Measurements from ENCODE around the gene CARMIL1. TPM values are rescaled to one million over a fixed set of nuclear protein-coding genes. Genes with fewer than 3 reads are reported as not detected.
A peak's percentile ranks its signal among the peaks of the same experiment; 100 is the strongest.

Gene CARMIL1
- total RNA-seq, 4 donors from 2014 or later: 11.8 to 23.2 (median 17.1) TPM

GRCh38 chr6:25352285-25352684 is 73.1 kb downstream of the CARMIL1 start:
- H3K27me3 ChIP-seq: no peaks in the 10 kb centered on the region
- H3K4me1 ChIP-seq: no peaks in the 10 kb centered on the region
- H3K27ac ChIP-seq: no peak overlapping the region
- H3K36me3 ChIP-seq: no peaks in the 10 kb centered on the region
- intact Hi-C loops (cut with DNase I; ENCODE audit: low total_unique reads): no loop called here
- no peaks in the 10 kb centered on the region for H3K9me3 ChIP-seq
- DNase-seq: no peak
- TF ChIP-seq CTCF (IDR thresholded peaks at IDR 0.05): no peak
- no peak for TF ChIP-seq POLR2A (IDR thresholded peaks at IDR 0.05)
- no peak overlapping the region for H3K4me3 ChIP-seq

DNA sequence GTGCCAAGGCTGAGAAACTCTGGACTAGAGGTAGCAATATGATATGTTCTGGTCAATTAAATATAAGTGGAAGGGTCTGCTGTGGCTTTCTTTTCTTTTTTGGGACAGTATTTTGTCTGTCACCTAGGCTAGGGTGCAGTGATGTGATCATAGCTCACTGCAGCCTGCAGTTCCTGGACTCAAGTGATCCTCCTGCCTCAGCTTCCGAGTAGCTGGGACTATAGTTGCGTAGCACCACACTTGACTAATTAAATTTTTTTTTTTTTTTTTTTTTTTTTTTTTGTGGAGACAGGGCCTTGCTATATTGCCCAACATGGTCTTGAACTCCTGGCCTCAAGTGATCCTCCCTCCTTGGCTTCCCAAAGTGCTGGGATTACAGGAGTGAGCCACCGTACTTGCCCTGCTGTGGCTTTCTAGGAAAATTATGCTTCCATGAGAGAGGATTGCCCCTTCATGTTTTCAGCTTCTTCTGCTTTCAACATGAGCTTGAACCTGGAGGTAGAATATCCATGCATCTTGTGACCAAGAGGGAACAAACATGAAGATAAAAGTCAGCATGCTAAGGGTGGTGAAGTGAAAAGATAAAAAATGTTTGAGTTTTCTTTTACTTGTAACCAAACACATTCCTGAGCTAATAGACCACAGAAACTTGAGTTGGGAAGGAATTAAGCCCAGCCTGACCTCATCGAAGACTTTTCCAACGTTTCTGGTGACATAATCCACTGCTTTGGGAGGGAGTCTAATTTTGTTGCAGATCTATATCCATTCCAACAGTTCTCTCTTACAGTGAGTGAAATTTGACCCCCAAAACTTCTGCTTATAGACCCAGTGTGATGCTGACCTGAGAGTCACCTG is 75.1 kb downstream of the CARMIL1 start:
- Histone ChIP-seq H3K9me3 (no peaks in the 10 kb centered on the region), H3K4me1 (peaks cover 0 to 6% of the 10 kb centered on the region in 2 donors), H3K27me3 (no peaks in the 10 kb centered on the region), H3K36me3 (no peaks in the 10 kb centered on the region), H3K27ac (no peak overlapping the region), H3K4me3 (no peak overlapping the region)
- TF ChIP-seq POLR2A (IDR thresholded peaks at IDR 0.05): no peak
- TF ChIP-seq CTCF (IDR thresholded peaks at IDR 0.05): no peak
- intact Hi-C loops (cut with DNase I; ENCODE audit: low total_unique reads): no loop called here
- no peak for DNase-seq

- DNase-seq: peak; percentile 48 to 51
- no peak overlapping the region for H3K4me3 ChIP-seq
Measured at GRCh38 chr6:25359191-25359861, 80.2 kb downstream of the CARMIL1 start.

DNA sequence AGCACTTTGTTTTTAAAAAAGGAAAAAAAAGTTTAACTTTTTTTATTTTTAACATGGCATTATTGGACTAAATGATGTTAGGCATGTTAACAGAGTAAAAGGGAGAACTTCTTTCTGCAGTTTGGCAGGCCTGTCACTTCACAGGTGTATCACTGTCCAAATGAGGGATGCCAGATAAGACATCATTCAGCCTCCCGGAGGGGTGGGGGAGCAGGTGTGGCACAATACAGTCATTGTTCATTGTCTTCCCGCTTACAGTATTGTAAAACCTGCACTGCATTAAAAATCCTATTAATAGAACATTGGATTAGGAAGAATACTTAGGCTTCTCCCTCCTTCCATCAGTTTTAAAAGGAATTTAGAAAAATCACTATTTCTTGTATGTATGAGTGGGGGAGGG is 80.7 kb downstream of the CARMIL1 start:
- H3K27me3 ChIP-seq: no peaks in the 10 kb centered on the region
- intact Hi-C loops (cut with DNase I; ENCODE audit: low total_unique reads): no loop called here
- no peak overlapping the region for H3K4me3 ChIP-seq
- H3K9me3 ChIP-seq: no peaks in the 10 kb centered on the region
- no peak for DNase-seq
- TF ChIP-seq CTCF (IDR thresholded peaks at IDR 0.05): no peak
- no peak for TF ChIP-seq POLR2A (IDR thresholded peaks at IDR 0.05)
- H3K36me3 ChIP-seq: no peaks in the 10 kb centered on the region
- peaks cover 0 to 6% of the 10 kb centered on the region in 2 donors for H3K4me1 ChIP-seq
- no peak overlapping the region for H3K27ac ChIP-seq

More at GRCh38 chr6:25359191-25359861, 80.2 kb downstream of the CARMIL1 start:
- Histone ChIP-seq H3K9me3 (no peaks in the 10 kb centered on the region), H3K27me3 (no peaks in the 10 kb centered on the region), H3K4me1 (peaks cover 0 to 6% of the 10 kb centered on the region in 2 donors), H3K27ac (peak overlapping the region; percentile 26 to 61), H3K36me3 (no peaks in the 10 kb centered on the region)
- intact Hi-C loops (cut with DNase I; ENCODE audit: low total_unique reads): no loop called here
- TF ChIP-seq CTCF (IDR thresholded peaks at IDR 0.05) (no peak), POLR2A (IDR thresholded peaks at IDR 0.05) (no peak)

DNA sequence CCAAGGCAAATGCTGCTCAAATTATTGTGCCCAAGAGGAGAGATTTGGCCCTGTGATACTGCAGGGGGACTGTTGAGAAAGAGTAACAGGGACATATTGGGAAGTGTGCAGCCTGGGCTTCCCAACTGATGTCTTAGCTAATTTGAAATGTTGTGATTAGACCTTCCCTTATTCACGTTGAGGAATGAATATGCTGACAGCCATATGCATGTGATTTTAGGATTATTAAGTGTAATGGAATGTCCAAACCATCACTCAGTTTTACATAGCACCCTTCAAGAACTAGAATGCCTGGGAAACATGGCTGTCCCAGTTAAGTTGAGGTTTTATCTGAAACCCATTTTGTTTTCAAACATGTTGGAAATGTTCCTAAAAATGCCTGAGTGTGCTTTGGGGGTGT is 81.4 kb downstream of the CARMIL1 start:
- TF ChIP-seq CTCF (IDR thresholded peaks at IDR 0.05) (no peak), POLR2A (IDR thresholded peaks at IDR 0.05) (no peak)
- Histone ChIP-seq H3K36me3 (no peaks in the 10 kb centered on the region), H3K4me1 (peaks cover 0 to 6% of the 10 kb centered on the region in 2 donors), H3K27ac (no peak overlapping the region), H3K27me3 (no peaks in the 10 kb centered on the region), H3K9me3 (no peaks in the 10 kb centered on the region), H3K4me3 (no peak overlapping the region)
- DNase-seq: no peak
- intact Hi-C loops (cut with DNase I; ENCODE audit: low total_unique reads): no loop called here
